Memory B cell (primary cell): ENCODE results near the gene VTCN1.
"Not testable (repeated sequence)": the region's sequence is repeated elsewhere in the genome, so short reads cannot be mapped to it uniquely, and the experiment has no call there.

Experiments used
- ATAC-seq: fragments of 150-1000 bp; cut with Tn5 transposase; 2 replicates; pipeline ENCODE4 v1.10.0; 2021; ENCODE audit warnings: low read depth, mild to moderate bottlenecking, moderate library complexity
- DNase-seq, 2 donors: peaks; one replicate each; pipeline ENCODE4 v3.0.0; 2022; ENCODE audit warnings: low spot score in 2 of 2
- H3K27ac Mint-ChIP-seq: one replicate; pipeline ENCODE4 v1.8.0; 2022; ENCODE audit warnings: mild to moderate bottlenecking, moderate library complexity, mixed read lengths
- H3K27me3 Mint-ChIP-seq: one replicate; pipeline ENCODE4 v1.8.0; 2022; ENCODE audit warnings: mixed read lengths
- H3K36me3 Mint-ChIP-seq: one replicate; pipeline ENCODE4 v1.8.0; 2022; ENCODE audit warnings: mild to moderate bottlenecking, mixed read lengths
- H3K4me1 Mint-ChIP-seq: one replicate; pipeline ENCODE4 v1.8.0; 2022; ENCODE audit warnings: mixed read lengths
- H3K4me3 Mint-ChIP-seq: one replicate; pipeline ENCODE4 v1.8.0; 2022; ENCODE audit warnings: mild to moderate bottlenecking, moderate library complexity, mixed read lengths
- H3K9me3 Mint-ChIP-seq: one replicate; pipeline ENCODE4 v1.8.0; 2022; ENCODE audit warnings: mixed read lengths

VTCN1 gene, protein sequence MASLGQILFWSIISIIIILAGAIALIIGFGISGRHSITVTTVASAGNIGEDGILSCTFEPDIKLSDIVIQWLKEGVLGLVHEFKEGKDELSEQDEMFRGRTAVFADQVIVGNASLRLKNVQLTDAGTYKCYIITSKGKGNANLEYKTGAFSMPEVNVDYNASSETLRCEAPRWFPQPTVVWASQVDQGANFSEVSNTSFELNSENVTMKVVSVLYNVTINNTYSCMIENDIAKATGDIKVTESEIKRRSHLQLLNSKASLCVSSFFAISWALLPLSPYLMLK

DNA sequence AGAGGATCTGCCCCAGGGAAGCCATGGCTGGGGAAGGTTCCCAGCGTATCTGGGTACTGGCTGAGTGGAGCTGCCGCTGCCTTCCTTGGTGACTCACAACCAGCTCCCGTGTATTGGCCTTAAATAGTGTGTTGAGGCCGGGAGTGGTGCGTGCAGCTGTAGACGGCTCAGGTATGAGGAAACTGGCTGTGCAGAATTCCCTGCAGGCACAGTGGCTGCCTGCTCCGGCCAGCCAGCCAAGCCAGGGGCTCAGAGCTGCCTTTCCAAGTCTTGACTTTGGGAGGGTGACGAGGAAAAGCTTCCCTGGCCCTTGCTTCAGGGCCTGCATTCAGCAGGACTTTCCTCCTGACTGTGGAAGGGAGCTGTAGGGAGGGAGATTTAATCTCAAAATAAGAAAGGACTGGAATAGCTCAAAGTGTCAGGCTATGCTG, at the start of gene VTCN1:
Gene VTCN1, minus strand, starts transcription at position 97 of the 431 bp plus-strand sequence. Its CDS starts 72 bp downstream, at position 25.
- H3K27me3 Mint-ChIP-seq: peaks cover 14% of the 10 kb centered on the region
- peaks cover 2% of the 10 kb centered on the region for H3K36me3 Mint-ChIP-seq
- DNase-seq: no peak
- H3K4me3 Mint-ChIP-seq: no peak within 1 kb of the TSS
- no peak within 1 kb of the TSS for H3K27ac Mint-ChIP-seq
- no peaks in the 10 kb centered on the region for H3K4me1 Mint-ChIP-seq
- no peaks in the 10 kb centered on the region for H3K9me3 Mint-ChIP-seq
- ATAC-seq: no peak

DNA sequence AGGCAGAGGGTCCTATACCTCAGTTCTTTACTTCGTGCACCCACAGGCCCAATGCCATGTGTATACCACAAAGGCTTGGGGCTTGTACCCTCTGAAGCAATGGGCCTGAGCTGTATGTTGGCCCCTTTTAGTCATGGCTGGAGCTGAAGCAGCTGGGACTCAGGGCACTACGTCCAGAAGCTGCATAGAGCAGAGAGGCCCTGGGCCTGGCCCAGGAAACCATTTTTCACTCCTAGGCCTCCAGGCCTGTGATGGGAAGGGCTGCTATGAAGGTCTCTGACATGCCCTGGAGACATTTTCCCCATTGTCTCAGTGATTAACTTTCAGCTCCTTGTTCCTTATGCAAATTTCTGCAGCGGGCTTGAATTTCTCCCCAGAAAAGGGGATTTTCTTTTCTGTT, 48.1 kb upstream of the VTCN1 start:
- DNase-seq (no peak), ATAC-seq (no peak)
- H3K36me3 Mint-ChIP-seq: peaks cover 6% of the 10 kb centered on the region
- H3K27ac Mint-ChIP-seq: no peak overlapping the region
- peaks cover 9% of the 10 kb centered on the region for H3K9me3 Mint-ChIP-seq
- no peak overlapping the region for H3K4me3 Mint-ChIP-seq
- no peaks in the 10 kb centered on the region for H3K4me1 Mint-ChIP-seq
- peaks cover 8% of the 10 kb centered on the region for H3K27me3 Mint-ChIP-seq

DNA sequence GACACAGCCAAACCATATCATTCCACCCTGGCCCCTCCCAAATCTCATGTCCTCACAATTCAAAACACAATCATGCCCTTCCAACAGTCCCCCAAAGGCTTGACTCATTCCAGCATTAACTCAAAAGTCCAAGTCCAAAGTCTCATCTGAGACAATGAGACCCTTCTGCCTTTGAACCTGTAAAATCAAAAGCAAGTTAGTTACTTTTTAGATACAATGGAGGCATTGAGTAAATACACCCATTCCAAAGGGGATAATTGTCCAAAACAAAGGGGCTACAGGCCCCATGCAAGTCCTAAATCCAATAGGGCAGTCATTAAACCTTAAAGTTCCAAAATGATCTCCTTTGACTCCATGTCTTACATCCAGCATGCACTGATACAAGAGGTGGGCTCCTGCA, 47.3 kb upstream of the VTCN1 start:
- H3K36me3 Mint-ChIP-seq, H3K4me1 Mint-ChIP-seq: not testable (repeated sequence)

DNA sequence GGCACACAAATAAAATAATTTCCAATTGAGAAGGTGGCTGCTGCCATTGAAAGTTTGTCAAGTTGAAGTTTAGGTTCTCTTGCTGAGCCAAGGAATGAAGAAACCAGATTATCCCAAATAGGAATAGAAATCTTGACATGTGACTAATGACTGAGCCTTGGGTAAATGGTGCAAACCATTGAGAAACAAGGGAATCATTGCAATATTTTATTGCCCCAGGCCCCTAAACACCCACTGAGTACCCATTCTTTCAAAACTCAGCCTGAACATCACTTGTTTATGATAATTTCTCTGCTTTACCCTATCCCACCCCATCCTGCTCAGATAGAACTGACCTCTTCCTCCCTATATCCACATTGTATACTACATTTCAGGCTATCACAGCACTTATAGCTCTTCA, 46.6 kb upstream of the VTCN1 start:
- Mint-ChIP-seq H3K27ac (no peak overlapping the region), H3K27me3 (peaks cover 11% of the 10 kb centered on the region), H3K4me3 (no peak overlapping the region), H3K36me3 (peaks cover 6% of the 10 kb centered on the region), H3K4me1 (no peaks in the 10 kb centered on the region), H3K9me3 (peaks cover 9% of the 10 kb centered on the region)
- ATAC-seq (no peak), DNase-seq (no peak)

More for the DNA sequence above, 47.3 kb upstream of the VTCN1 start:
- DNase-seq, H3K9me3 Mint-ChIP-seq, H3K4me3 Mint-ChIP-seq, ATAC-seq, H3K27ac Mint-ChIP-seq, H3K27me3 Mint-ChIP-seq: not testable (repeated sequence)

DNA sequence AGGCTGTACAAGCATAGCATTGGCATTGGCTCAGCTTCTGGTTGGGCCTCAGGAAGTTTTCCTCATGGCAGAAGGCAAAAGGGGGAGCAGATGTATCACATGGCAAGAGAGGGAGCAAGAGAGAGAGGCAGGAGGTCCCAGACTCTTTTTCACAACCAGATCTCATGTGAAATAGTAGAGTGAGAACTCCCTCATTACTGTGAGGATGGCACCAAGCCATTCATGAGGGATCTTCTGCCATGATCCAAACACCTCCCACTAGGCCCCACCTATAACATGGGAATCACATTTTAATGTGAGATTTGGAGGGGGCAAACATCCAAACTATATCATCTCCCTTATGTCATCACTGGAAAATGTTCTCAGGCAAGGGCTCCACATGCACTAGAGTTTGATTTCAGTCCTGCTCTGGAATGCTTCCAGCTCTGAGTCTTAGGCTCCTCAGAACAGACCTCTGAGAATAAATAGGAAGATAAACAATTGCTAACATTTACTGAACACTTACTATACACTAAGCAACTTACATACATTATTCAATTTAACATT, 39.4 kb upstream of the VTCN1 start:
- Mint-ChIP-seq H3K4me3 (no peak overlapping the region), H3K27ac (no peak overlapping the region), H3K27me3 (peaks cover 2% of the 10 kb centered on the region), H3K9me3 (no peaks in the 10 kb centered on the region), H3K4me1 (no peaks in the 10 kb centered on the region), H3K36me3 (no peaks in the 10 kb centered on the region)
- ATAC-seq (no peak), DNase-seq (no peak)

DNA sequence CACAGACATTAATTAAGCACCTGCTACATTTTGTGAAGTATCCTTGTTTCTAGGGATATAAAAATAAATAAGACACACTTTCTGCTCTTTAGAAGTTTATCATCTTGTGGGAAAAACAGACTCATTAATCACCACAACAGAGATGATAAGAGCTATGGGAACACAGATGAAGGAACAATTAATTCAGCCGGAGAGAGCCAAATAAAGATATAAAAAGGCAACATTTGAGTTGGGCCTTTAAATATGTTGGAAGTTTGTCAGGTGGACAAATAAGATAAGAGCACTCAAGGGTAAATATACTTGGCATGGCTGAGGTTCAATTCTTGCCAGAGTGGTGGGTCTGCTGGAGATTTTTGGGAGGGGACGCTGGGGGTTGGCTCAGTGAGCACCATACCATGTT, 34.2 kb upstream of the VTCN1 start:
- H3K36me3 Mint-ChIP-seq: no peaks in the 10 kb centered on the region
- H3K9me3 Mint-ChIP-seq: no peaks in the 10 kb centered on the region
- peaks cover 1% of the 10 kb centered on the region for H3K27me3 Mint-ChIP-seq
- DNase-seq (no peak), ATAC-seq (no peak)
- no peak overlapping the region for H3K27ac Mint-ChIP-seq
- H3K4me1 Mint-ChIP-seq: no peaks in the 10 kb centered on the region
- no peak overlapping the region for H3K4me3 Mint-ChIP-seq

DNA sequence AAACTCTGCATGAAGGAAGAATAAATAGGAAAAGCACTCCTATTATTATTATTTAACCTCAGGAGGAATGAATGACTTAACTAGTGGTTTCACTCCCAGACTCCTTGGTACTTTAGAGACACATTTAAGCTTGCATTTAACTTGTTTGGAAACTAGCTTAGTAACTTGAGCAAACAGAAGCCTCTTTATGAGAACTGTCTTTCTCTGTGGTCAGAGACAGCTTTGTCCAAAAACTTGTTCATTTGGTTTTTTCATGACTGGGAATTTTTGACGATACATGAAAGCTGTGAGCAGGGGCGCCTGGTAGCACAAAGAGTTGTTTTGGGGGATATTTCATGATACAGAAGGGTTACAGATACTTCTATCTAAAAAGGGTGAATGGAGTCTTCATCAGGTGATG, 33.6 kb upstream of the VTCN1 start:
- no peaks in the 10 kb centered on the region for H3K36me3 Mint-ChIP-seq
- H3K27me3 Mint-ChIP-seq: peaks cover 1% of the 10 kb centered on the region
- no peak overlapping the region for H3K4me3 Mint-ChIP-seq
- no peaks in the 10 kb centered on the region for H3K9me3 Mint-ChIP-seq
- DNase-seq (no peak), ATAC-seq (no peak)
- H3K4me1 Mint-ChIP-seq: no peaks in the 10 kb centered on the region
- no peak overlapping the region for H3K27ac Mint-ChIP-seq

DNA sequence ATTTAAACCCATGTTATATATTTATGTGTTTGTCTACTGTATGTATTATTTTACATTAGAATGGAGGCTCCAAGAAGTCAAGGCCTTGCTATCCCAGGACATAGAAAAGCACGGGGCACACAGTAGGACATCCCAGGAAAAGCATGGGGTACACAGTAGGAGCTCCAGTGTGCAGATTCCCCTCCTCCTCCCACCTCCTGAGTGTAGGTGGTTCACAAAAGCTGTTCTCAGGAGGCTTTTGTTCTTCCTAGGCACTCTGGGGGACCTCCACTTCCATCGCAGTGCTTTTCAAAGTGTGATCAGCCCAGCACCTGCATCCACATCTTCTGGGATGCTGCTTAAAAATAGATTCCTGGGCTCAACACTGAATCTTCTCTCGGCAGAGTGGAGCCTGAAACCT, 30.8 kb upstream of the VTCN1 start:
- no peaks in the 10 kb centered on the region for H3K4me1 Mint-ChIP-seq

DNA sequence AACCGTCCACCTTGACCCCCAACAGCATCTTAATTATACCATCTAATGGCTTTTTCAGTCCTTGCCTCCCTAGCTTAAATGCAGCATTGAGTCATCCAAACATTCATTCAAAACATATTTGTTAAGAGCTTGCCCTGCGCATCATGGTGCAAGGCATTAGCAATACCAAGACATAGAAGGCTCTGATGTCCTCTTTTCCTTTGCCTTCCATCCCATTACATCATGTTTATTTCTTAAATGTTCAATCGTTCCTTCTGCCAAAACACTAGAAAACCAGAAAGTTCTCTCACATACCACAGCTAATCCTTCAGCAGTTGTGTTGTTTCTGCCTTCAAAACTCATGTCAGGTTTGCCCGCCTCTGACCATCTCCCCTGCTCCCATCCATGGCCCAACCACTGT, 29.8 kb upstream of the VTCN1 start:
- H3K36me3 Mint-ChIP-seq: no peaks in the 10 kb centered on the region
- peaks cover 9% of the 10 kb centered on the region for H3K27me3 Mint-ChIP-seq
- ATAC-seq (no peak), DNase-seq (no peak)
- no peaks in the 10 kb centered on the region for H3K4me1 Mint-ChIP-seq
- no peaks in the 10 kb centered on the region for H3K9me3 Mint-ChIP-seq
- no peak overlapping the region for H3K4me3 Mint-ChIP-seq
- no peak overlapping the region for H3K27ac Mint-ChIP-seq

More for the DNA sequence above, 30.8 kb upstream of the VTCN1 start:
- Mint-ChIP-seq H3K4me3 (no peak overlapping the region), H3K36me3 (no peaks in the 10 kb centered on the region), H3K27me3 (peaks cover 6% of the 10 kb centered on the region), H3K27ac (no peak overlapping the region), H3K9me3 (no peaks in the 10 kb centered on the region)
- DNase-seq: no peak
- ATAC-seq: no peak

DNA sequence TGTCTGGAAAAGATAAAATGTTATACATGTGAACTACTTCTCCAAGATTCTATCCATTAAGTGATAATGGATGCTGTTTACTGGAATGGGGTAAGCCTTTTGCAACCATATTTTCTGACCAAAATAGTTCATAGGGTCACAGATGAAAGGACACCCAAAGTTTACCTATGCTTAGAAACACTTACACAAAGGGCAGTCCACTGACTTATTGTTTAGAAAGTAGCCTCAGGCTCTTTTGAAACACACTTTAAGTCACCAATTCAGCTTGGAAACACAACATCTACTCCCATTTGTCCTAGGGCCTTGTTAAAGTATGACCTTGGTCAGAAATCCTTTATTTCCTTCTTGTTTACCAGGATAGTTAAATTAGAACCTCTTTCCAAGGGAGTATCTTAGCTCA, 28.7 kb upstream of the VTCN1 start:
- no peak for ATAC-seq
- no peak overlapping the region for H3K27ac Mint-ChIP-seq
- H3K9me3 Mint-ChIP-seq: no peaks in the 10 kb centered on the region
- no peak overlapping the region for H3K4me3 Mint-ChIP-seq
- H3K36me3 Mint-ChIP-seq: no peaks in the 10 kb centered on the region
- DNase-seq: no peak
- peaks cover 14% of the 10 kb centered on the region for H3K27me3 Mint-ChIP-seq
- no peaks in the 10 kb centered on the region for H3K4me1 Mint-ChIP-seq

DNA sequence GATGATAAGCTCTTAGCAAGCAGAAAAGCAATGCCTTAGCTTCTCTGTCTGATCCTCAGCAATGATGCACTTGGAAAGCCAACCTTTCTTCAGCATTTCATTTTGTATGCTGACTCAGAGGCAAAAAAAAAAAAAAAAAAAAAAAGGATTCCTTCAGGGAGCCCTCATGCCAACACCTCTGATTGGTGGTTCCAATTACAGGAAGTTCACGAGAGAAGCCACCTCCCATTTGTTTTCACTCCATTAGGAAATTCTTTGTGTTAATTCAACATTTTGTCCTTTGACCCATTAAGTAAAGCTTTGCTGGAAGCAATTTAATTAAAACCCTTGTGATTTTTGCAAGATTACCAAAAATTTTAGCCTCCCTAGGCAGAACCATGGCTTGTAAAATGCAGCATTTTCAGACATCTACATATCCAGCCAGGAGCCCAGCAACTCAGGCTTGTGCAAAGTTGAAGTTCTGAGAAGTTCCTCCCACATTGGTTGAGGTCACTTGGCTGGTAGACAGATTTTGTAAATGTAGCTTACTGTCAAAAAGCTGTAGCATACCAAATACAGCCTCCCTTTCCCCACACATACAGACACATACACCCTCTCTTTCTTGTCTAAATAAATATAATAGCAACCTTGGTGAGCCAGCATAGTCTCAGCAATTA, 27.1 kb upstream of the VTCN1 start:
- DNase-seq (no peak), ATAC-seq (no peak)
- no peaks in the 10 kb centered on the region for H3K4me1 Mint-ChIP-seq
- H3K9me3 Mint-ChIP-seq: no peaks in the 10 kb centered on the region
- H3K4me3 Mint-ChIP-seq: no peak overlapping the region
- H3K27me3 Mint-ChIP-seq: peaks cover 18% of the 10 kb centered on the region
- no peak overlapping the region for H3K27ac Mint-ChIP-seq
- H3K36me3 Mint-ChIP-seq: no peaks in the 10 kb centered on the region

DNA sequence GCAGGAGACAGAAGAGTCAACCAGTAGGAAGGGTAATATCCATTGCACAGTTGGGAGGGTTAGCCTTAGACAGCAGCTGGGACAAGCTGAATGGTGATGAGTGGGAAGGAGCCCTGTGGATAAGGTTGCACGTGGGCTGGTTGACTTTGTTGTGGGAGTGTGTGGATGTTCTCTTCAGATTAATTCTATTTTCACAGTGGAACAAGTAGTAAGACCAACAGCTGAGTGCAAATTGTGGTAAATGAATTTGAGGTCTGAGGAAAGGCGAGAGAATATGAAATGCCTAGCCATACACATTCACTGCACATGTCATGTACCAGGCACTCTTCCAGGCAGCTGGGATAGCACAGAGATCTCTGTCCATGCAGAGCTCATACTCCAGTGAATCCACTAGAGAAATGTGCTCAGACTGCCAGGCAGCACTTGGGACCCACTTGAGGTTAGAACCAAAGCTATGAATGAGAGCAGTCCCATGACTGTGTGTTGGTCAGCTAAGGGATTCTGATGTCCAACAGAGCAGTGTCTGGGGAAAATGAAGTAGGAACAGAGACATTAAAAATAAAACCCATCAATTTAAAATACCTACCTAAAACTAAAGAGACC, 25.2 kb upstream of the VTCN1 start:
- no peaks in the 10 kb centered on the region for H3K9me3 Mint-ChIP-seq
- H3K36me3 Mint-ChIP-seq: no peaks in the 10 kb centered on the region
- no peak overlapping the region for H3K4me3 Mint-ChIP-seq
- H3K27ac Mint-ChIP-seq: no peak overlapping the region
- ATAC-seq (no peak), DNase-seq (no peak)
- no peaks in the 10 kb centered on the region for H3K4me1 Mint-ChIP-seq
- H3K27me3 Mint-ChIP-seq: peaks cover 17% of the 10 kb centered on the region

DNA sequence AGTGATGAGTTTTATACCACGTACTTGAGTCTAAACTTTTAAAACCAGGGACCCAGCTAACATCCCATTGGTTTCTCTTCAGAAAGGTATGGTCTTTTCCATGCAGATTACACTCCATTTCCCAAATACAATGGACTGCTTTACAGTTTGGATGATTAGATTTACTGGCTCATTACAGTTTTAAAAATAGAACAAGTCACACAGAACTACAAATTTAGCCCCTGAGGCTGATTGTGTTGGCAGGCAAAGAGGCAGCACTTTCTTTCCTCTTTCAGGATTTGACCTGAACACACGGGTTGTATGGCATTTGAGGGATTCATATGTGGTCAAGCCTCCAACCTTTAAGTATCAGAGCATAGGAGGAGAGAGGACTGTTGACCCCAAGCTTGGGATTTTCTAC, 21.8 kb upstream of the VTCN1 start:
- Mint-ChIP-seq H3K4me3 (no peak overlapping the region), H3K36me3 (no peaks in the 10 kb centered on the region), H3K4me1 (no peaks in the 10 kb centered on the region), H3K27ac (no peak overlapping the region), H3K27me3 (peaks cover 16% of the 10 kb centered on the region), H3K9me3 (peaks cover 2% of the 10 kb centered on the region)
- ATAC-seq: no peak
- no peak for DNase-seq

DNA sequence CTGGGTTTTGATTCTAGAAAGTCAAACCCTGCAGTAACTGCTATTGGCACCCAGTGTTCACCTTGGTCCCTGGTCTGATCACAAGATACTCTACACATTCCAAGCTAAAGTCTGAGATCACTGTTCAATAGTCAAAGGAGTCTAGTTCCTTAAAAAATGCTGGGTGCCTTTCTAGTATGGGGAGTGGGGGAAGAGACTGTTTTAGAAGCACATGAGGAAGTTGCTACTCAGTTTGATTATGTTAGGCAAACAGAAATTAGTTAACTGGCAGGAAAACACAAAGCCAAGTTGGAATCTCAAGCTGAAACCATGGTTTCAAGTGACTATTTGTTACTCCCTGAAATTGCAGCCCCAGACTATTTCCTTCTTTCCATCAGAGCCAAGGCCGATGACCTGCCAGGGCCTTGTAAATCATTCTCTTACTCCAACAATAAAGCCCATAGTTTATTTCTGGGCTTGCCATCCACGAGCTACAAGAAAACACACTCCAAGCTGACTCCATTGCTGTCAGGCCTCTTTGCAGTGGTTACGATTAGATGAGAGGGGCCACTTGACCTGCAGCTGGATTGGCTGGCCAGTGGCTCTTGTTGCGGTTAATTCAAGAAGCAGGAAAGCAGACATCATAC, 21.1 kb upstream of the VTCN1 start:
- no peak for DNase-seq
- Mint-ChIP-seq H3K4me3 (no peak overlapping the region), H3K27me3 (peaks cover 14% of the 10 kb centered on the region), H3K27ac (no peak overlapping the region), H3K36me3 (no peaks in the 10 kb centered on the region), H3K4me1 (no peaks in the 10 kb centered on the region), H3K9me3 (peaks cover 2% of the 10 kb centered on the region)
- no peak for ATAC-seq
